Ishikawa (cell line): ENCODE results near the gene GH1.
A peak's percentile ranks its signal among the peaks of the same experiment; 100 is the strongest.
"Not testable (repeated sequence)": the region's sequence is repeated elsewhere in the genome, so short reads cannot be mapped to it uniquely, and the experiment has no call there.

Source experiments
- CEBPB ChIP-seq: IDR thresholded peaks from 2 replicates; pipeline ENCODE4 v1.6.1; 2012
- CREB1 ChIP-seq: IDR thresholded peaks from 2 replicates; pipeline ENCODE4 v1.6.1; 2012; ENCODE audit warnings: low read depth
- EGR1 ChIP-seq: IDR thresholded peaks from 2 replicates; pipeline ENCODE4 v1.6.1; 2012
- FOXM1 ChIP-seq: IDR thresholded peaks from 2 replicates; pipeline ENCODE4 v1.6.1; 2012; ENCODE audit warnings: low read depth, borderline replicate concordance
- NFIC ChIP-seq: IDR thresholded peaks from 2 replicates; pipeline ENCODE4 v1.6.1; 2012
- RAD21 ChIP-seq: IDR thresholded peaks from 2 replicates; pipeline ENCODE4 v1.6.1; 2012; ENCODE audit warnings: low read depth
- TAF1 ChIP-seq: IDR thresholded peaks from 2 replicates; pipeline ENCODE4 v1.6.1; 2012; ENCODE audit warnings: low read depth, mild to moderate bottlenecking
- TCF12 ChIP-seq: IDR thresholded peaks from 2 replicates; pipeline ENCODE4 v1.6.1; 2012; ENCODE audit warnings: low read depth
- YY1 ChIP-seq: IDR thresholded peaks from 2 replicates; pipeline ENCODE4 v1.6.1; 2012; ENCODE audit warnings: low read depth
- ZBTB7A ChIP-seq: IDR thresholded peaks from 2 replicates; pipeline ENCODE4 v1.6.1; 2012; ENCODE audit warnings: low read depth
- TF ChIP-seq, protein P1 (sequence below): IDR thresholded peaks from 2 replicates; pipeline ENCODE4 v1.6.1; 2012
- TF ChIP-seq, protein P2 (sequence below): IDR thresholded peaks from 2 replicates; pipeline ENCODE4 v1.6.1; 2012; ENCODE audit warnings: low read depth, mild to moderate bottlenecking
- TF ChIP-seq, protein P3 (sequence below): IDR thresholded peaks from 2 replicates; pipeline ENCODE4 v1.6.1; 2012

DNA sequence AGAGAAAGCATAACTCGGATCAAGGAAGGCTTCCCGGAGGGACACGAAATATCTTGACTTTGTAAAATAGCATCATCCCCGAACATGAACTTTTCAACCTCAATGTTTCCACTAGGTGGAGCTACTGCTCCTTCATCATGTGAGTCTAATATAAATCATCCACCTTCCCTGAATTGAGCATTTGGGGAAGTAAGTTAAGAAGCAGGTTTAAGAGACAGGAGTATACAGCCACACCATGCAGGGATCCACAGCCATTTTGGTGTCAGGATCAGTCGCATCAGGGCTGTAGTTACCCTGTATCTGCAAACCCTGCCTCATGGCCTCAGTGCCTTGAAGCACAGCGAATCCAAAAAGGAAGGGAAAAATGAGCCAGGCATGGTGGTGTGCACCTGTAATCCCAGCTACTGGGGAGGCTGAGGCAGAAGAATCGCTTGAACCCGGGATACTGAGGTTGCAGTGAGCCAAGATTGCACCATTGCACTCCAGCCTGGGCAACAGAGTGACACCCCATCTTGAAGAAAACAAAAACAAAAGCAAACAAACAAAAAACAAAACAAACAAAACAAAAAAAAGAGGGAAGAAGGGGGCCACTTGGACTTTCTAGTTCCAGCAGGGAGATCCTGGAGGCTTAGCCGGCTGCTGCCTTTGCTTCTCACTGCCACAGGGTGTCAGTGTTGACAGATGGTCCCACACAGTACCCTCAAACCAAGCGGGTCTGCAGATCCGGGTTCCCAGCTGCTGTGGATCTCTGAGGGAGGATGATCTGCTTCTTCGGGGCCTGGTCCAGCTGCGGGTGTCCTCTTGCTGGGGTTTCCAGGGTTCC, 29.4 kb downstream of the GH1 start:
- TF ChIP-seq, protein P1, sequence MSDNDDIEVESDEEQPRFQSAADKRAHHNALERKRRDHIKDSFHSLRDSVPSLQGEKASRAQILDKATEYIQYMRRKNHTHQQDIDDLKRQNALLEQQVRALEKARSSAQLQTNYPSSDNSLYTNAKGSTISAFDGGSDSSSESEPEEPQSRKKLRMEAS, result not testable (repeated sequence)
- TF ChIP-seq CREB1, NFIC, YY1, EGR1, TCF12, TAF1, CEBPB, FOXM1, ZBTB7A: not testable (repeated sequence)
- TF ChIP-seq, protein P2, sequence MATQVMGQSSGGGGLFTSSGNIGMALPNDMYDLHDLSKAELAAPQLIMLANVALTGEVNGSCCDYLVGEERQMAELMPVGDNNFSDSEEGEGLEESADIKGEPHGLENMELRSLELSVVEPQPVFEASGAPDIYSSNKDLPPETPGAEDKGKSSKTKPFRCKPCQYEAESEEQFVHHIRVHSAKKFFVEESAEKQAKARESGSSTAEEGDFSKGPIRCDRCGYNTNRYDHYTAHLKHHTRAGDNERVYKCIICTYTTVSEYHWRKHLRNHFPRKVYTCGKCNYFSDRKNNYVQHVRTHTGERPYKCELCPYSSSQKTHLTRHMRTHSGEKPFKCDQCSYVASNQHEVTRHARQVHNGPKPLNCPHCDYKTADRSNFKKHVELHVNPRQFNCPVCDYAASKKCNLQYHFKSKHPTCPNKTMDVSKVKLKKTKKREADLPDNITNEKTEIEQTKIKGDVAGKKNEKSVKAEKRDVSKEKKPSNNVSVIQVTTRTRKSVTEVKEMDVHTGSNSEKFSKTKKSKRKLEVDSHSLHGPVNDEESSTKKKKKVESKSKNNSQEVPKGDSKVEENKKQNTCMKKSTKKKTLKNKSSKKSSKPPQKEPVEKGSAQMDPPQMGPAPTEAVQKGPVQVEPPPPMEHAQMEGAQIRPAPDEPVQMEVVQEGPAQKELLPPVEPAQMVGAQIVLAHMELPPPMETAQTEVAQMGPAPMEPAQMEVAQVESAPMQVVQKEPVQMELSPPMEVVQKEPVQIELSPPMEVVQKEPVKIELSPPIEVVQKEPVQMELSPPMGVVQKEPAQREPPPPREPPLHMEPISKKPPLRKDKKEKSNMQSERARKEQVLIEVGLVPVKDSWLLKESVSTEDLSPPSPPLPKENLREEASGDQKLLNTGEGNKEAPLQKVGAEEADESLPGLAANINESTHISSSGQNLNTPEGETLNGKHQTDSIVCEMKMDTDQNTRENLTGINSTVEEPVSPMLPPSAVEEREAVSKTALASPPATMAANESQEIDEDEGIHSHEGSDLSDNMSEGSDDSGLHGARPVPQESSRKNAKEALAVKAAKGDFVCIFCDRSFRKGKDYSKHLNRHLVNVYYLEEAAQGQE, result not testable (repeated sequence)
- peak; percentile 13; the same call in 1 of the 2 replicates for TF ChIP-seq RAD21
- TF ChIP-seq, protein P3, sequence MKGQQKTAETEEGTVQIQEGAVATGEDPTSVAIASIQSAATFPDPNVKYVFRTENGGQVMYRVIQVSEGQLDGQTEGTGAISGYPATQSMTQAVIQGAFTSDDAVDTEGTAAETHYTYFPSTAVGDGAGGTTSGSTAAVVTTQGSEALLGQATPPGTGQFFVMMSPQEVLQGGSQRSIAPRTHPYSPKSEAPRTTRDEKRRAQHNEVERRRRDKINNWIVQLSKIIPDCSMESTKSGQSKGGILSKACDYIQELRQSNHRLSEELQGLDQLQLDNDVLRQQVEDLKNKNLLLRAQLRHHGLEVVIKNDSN, result not testable (repeated sequence)
